GM21717 (cell line): ENCODE data around the gene GRM7.

Experiments
- ATAC-seq: cut with Tn5 transposase; IDR thresholded peaks from one replicate; pipeline ENCODE4 v1.9.1; 2021; ENCODE audit warnings: mild to moderate bottlenecking, moderate library complexity; ENCODE audit not compliant: unreplicated experiment

The GRM7 gene

DNA sequence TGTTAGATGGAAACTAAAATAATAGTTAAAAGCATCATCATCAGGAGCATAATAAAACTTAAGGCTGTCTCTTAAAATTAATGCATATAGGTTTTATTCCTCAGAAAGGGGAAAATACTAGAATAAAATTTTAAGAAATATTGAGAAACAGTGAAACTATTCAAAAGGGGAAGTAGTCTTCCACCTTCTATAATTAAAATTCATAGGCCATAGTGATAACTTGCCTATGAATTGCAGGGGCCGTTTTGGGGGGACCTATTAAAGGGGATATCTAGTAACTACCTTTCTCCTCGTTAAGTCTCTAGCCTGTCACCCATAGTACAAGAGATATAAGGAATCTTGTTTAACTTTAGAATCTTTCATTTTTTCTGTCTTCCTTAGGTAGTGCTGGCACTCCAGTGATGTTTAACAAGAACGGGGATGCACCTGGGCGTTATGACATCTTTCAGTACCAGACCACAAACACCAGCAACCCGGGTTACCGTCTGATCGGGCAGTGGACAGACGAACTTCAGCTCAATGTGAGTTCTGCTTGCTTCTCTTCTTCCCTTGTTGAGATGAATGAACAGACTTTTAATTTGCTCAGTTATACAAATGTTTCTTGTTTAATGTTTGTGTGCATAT lies 600.4 kb downstream of the GRM7 start:
- ATAC-seq: peak; percentile 98

DNA sequence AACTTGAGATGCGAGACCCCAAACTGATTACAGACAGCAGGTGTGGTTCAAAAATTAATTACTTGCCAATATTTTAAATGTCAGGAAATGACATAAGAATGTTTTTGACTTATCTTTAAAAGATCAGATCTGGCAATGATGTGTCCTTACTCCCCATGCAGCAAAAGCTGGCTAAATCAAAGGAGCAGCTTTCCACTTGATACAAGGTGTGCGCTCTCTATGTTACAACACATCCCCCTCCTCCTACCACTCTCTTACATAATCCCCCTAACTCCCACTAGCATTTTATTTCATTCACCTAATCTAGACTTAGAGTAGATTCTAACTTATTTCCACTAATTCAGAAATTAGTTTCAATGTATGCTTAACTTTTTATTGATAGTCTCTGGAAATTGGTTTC lies 609.0 kb downstream of the GRM7 start:
- ATAC-seq: no peak

DNA sequence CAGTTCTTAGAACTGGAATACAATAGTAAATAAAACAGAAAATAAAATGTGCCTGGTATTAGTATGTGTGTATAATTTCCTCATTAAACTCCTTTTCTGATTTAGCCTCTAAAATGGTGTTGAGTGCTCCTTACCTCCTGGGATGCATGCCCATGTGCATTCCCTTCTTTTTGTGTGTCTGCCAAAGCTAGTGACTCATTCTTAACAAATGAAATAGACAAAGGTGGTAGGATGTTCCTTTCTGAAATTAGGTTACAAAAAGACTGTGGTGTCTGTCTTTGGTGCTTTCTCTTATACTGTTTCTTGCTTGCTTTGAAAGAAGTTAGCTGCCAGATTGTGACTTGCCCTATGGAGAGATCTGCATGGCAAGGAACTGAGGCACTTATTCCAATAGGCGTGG lies 623.7 kb downstream of the GRM7 start:
- no peak for ATAC-seq

DNA sequence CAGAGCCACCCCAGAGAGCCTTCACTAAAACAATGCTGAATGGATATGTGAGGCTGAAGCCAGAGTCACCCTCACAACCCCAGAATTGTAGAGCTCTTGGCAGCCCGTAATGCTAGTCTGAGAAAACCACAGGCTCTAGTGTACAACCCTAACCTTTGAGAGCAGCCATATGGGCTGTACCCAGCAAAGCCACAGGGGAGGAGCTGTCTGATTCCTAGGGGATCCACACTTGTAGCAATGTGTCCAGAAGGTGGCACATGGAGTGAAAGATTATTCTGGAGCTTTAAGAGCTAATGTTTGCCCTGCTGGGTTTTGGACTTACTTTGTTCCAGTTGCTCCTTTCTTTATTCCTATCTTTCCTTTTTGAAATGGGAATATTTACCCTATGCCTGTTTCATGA lies 626.8 kb downstream of the GRM7 start:
- no peak for ATAC-seq

DNA sequence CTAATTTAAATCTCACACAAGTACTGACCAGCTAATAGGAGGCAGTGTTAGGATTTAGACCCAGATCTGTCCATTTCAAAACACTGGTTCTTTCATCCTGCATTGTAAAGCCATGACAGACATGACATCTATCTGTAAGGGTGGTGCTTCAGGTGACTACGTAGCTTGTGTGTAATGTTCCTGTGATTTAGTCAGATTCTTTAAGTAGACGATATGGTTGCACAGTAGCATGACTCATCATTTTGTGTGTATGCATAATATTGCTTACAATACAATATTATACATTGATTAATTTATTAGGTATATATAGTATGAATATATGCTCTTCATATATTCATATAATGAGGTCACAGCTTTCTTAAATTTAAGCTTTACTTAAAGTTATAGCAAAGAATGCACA lies 628.5 kb downstream of the GRM7 start:
- ATAC-seq: no peak

DNA sequence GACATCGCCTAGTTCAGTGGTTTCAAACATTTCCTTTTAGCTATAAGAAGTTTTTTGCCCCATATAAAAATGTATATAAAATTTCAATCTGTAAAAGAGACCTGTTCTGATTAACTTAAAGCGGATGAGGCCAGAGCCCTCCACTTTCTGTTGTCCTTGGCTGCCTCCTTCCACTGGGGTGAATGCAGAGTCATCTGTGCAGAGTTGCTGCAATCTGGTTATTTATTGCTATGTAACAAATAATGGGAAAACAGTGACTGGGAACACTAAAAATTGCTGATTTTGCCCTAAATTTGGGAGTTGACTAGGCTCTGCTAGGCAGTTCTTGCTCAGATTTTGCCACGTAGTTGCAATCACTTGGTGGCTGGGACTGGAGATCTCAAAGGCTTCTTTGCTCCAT lies 637.8 kb downstream of the GRM7 start:
- no peak for ATAC-seq

DNA sequence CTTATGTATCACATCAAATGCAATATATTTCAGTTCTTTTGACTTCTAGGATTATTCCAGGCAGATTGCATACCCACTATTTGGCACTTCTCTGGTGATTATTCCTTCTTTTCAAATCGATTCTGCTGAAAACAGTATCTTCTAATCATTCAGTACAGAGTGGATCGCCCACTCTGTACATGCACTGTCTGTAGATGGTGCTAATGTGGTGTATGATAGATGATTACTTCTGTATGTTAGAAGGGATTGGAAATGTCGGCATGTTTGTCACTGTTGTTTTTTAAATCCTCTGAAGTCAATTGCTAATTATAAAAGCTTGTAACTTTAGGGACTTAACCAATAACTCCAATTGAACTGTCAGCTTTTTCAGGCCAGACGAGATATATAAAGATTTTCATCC lies 642.5 kb downstream of the GRM7 start:
- ATAC-seq: no peak

DNA sequence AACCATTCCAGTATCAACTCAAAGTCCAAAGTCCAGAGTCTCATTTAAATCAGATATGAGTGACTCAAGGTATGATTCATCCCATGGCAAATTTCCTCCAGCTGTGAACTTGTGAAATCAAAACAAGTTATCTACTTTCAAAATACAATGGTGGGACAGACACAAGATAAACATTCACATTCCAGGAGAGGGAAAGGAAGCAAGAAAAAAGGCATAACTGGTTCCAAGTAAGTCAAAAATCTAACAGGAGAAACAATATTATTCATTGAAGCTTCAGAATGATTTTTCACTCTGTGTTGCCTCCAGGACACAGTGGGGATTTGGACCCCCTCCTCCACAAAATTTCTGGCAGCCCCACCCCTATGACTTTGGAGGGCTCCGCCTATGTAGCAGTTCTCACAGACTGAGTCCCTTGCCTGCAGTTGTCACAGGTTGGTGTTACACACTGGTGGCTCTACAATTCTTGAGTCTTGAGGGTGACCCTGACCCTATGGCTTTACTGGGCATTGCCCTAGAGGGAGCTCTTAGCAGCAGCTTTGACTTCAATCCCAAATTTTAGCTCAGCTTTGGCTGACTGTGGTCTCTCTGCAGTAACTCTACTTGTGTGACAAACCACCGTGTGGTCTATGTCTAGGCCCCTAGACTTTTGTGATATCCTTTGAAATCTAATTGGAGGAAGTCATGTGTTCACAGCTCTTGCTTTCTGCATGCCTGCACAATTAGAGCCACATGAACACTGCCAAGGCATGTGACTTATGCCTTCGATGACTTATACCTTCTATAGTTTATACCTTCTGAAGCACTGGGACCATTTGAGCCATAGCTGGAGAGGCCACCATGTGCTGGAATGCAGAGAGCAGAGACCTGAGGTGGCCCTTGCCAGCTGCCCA lies 644.2 kb downstream of the GRM7 start:
- ATAC-seq: no peak

DNA sequence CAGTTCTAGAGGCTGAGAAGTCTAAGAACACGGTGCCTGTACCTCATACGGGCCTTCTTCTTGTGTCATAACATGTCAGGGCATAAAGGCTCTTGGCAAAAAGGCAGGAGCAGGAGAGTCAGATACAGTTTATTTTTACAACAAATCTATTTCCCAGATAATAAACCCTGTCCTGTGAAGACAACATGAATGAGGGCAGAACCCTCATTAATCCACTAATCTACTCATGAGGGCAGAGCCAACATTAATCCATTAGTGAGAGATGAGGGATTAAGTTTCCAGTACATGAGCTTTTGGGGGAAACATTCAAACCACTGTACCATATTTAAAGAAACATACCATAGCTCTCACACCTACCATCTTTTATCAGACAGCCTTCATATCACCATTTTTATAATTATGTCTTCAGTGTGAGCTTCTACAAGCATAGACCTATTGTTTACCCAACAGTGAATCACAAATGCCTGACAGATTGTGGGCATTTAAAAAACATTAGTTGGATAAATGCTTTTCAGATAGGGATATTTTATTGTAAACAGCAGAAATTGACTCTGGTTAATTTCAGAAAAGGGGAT lies 645.8 kb downstream of the GRM7 start:
- ATAC-seq: no peak

DNA sequence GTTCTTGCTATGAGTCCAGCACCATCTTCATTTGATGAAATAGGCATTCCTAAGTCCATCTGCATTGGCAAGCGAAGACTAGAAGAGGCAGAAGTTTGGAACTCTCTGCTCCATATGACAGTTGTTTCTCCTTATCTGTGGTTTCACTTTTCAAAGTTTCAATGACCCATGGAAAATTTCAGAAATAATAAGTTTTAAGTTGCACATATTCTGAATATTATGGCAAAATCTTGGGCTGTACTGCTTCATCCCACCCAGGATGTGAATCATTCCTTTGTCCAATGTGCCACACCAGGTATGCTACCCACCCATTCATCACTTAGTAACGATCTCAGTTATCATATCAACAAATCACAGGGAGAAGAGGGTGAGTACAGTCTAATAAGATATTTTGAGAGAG lies 647.9 kb downstream of the GRM7 start:
- no peak for ATAC-seq

DNA sequence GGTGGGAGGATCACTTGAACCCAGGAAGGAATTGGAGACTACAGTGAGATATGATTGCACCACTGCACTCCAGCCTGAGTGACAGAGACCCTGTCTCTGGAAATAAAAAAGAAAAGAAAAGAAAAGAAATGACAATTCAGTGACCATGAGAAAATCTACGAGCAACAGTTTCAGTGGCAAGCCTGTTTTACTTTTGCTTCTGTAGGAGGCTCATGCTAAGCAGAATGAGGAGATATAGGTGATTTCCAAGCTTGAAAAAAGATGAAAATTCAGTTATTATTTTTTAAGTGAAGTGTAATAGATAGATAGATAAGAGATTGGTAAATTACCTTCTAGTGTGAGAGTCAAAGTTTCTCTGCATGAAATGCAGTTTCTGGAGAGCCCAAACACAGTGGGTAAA lies 651.1 kb downstream of the GRM7 start:
- ATAC-seq: no peak

DNA sequence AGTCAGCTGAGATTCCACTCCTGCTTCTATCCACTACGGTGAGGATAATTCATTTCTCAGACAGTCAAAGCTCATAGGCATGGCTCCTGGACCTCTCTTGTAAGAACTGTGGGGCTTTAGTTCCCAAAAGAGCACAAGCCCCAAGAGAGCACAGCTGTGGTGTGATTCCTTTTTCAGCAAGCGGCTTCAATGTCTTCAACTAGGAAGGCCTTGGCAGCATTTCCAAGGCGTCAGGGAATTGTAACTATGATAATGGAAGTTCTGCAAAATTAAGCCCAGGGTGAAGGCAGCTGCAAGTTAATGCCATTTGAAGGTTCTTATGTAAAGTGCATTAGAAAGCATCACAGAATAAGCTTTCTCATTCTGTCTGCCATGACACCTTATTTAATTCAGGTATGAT lies 657.1 kb downstream of the GRM7 start:
- no peak for ATAC-seq

DNA sequence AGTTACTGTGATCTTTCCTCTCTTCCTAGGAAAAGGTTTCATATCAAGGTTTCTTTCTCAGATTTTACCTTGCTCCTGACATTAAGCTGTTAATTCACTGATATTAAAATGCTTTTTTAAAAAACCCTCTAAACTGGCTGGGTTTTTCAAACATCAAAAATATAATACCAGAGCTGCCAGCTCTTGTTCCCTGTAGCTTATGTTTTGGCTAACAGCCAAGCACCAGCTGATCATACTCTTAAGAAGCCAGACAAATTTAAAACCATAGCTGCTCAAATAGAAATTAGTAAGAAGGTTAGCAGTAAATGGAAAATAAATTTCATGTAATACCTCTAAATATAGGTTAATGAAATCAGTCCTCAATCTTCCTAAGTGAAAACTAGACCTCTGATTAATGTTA lies 657.5 kb downstream of the GRM7 start:
- no peak for ATAC-seq

DNA sequence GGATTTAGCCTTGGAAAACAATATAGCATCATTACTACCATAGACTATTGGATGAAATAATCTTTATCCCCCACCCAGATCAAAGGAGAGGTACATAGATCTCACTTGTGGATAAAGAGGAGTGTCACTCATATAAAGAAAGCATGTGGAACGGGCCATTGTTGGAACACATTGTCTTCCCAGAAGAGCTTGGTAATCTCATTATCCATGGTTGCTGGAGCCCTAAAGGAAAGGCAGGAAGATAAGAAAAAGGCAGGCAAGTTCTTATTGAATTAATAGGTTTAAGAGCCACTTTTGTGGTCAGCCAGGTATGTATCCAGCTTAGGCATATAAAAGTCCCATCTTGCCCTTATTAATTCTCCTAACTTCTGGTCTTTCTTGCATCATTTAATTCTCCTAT lies 659.1 kb downstream of the GRM7 start:
- ATAC-seq: no peak

DNA sequence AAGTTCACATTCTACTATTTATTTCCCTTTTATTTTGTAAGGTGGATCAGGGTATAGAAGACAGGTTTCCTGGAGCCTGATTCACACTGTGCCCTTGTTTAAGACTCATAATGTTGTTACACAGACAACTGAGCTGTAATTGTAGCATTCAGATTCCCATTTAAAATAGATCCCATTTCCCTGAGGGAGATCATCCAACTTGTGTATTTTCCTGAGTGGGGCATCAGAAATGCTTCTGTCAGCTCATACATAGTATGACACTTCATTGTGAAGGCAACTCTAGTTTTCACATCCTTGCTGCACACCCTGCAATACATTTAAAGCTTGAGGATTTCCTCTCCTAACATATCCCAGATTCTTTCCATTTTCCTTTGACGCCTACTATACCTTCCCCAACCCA lies 659.7 kb downstream of the GRM7 start:
- ATAC-seq: no peak

DNA sequence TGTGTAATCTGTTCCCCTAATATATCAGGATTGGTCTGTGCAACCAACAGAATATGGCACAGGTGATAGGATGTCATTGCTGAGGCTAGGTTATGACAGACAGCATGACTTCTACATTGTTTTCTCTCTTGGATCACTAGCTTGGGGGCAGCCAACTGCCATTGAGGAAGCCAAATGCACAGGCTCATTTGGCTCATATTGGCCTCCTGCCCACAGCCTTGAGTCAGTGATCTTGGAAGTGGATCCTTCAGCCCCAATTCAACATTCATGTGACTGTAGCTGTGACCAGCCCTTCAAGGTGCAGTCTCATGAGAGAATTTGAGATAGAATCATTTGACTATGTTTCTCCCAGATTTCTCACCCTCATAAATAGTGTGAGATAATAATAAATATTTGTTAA lies 675.6 kb downstream of the GRM7 start:
- no peak for ATAC-seq

DNA sequence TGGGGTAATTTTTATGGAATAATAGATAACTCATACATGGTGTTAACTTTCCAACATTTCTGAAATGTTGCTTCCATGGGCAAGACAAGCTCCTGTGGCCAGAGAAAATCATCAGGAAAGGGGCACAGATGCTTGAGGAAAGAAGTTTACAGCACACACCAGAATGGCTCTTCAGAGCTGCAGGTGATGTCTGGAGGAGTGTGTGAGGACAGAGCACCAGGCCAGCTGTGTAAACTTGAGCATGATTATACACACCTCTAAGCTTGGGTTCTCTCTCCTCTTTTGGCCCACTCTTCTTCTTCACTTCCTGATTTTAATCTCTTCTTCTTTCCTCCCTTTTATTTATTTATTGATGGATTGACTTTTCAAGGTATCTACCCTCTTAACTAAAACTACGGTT lies 676.0 kb downstream of the GRM7 start:
- no peak for ATAC-seq

DNA sequence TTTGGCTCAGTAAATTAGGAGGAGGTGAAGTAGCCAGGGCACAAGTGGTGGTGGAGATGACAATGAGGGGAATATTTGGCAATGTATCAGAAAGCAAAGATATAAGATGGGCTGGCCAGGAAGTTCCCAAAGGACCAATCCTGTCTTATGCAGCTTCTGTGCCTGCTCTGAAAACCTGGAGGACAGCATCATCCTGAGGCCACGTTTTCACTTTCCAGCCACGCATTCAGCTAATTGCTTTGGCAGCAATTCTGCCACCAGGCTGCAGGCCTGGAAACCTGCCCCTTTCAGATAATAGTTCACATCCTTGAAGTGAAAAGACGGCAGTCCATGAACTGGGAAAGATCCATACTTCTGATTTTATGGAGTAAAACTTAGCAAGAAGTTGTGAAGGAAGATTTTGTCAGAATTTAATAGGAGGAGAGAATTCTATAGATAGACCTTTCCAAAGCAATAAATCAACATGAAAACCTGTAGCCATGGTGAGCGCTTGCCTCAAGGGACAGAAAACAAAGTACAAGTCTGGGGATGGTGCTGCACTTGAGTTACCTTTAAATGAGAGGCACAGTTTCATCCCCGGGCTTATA lies 682.5 kb downstream of the GRM7 start:
- ATAC-seq: no peak

DNA sequence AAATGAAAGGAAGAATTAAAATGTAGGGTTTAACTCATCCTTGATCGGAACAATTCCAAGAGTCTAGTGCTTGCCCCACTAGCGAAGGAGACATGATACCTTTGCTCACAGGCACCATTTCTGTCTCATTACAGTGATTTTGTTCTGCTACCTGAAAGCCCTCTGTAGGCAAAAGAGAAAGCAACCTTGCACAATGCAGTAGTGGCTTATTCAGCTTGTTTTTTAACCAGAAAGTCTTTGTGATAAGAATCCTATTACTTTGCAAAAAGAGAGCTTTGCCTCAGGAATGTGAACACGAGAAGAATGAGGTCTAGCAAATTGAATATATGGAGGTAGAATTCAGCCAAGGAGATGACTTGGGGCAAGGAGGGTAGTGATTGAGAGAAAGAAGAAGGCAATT lies 684.4 kb downstream of the GRM7 start:
- no peak for ATAC-seq

DNA sequence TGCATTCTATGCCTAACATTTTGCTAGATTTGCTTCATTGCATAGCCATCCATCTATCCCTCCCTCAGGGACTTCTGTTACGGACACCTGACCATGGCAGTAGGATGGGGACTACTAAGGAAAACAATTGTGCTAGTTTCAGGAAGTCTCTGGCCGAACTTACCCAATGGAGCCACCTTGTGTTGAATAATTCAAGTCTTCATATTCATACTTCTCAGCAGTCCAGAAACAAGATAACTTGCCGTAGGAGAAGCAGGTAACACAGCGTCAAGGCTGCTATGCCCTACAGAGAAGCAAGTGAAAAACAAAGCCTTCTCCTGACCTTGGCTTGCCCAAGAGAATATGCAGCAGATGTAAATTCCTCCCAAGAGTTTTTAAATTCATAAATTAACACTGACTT lies 685.3 kb downstream of the GRM7 start:
- no peak for ATAC-seq

DNA sequence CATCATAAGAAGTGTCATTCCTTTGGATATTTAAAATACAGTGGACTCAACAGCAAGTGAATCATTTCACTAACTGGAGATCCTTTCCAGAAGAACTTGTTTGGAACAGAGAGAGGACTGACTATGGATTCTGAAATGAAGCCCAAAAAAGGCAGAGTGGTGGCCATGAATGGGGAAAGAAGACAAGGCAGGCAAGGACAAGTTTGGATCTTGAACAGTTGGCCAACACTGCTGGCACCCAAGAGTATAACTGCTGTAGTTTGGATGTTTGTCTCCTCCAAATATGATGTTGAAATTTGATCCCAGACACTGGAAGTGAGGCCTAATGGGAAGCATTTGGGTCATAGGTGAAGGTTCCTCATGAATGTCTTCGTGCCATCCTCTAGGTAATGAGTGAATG lies 686.9 kb downstream of the GRM7 start:
- no peak for ATAC-seq

DNA sequence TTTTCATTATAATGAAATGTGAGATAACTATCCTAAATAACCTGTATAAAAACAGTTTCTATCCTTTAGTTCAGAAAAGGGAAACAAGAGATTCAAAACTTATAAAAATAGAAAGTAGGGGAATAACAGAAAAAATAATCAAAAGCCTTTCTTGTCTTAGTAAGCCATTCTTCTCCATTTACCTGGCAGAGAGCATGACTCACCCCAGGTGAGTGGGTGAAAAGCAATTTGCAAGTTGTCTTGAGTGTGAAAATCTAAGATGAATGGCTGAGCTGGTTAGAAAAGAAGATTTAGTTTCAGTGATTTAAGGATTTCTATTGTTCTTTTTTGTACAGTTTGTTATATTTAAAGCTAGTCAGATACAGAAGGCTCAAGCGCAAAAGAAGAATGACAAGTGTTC lies 702.0 kb downstream of the GRM7 start:
- ATAC-seq: no peak
